SK-N-SH (cell line): ENCODE measurements around the gene SMAD2. TPM values are rescaled to one million over a fixed set of nuclear protein-coding genes. Genes with fewer than 3 reads are reported as not detected.

Experiments
- CTCF ChIA-PET: fragments of 300-600, 350-600 bp; formaldehyde crosslinking; extraction: SDS; loops from one replicate; lab custom pipeline; 2021; lab: Yijun Ruan, JAX
- POLR2A ChIA-PET: fragments of 350-600 bp; sonication (Branson Sonifier 250); formaldehyde crosslinking; extraction: SDS; loops from one replicate; lab custom pipeline; 2020; ENCODE audit warnings: antibody characterized with exemption, inconsistent platforms; lab: Yijun Ruan, JAX
- DNase-seq: peaks from one replicate; pipeline ENCODE4 v3.0.0; 2012
- H2AFZ ChIP-seq: fragments of 200-600 bp; sonication (generic); 2 replicates; pipeline ENCODE4 v1.8.1; 2016; ENCODE audit warnings: antibody characterized with exemption, mild to moderate bottlenecking, low read depth
- H3F3A ChIP-seq: fragments of 200-600 bp; sonication (generic); replicated peaks from 2 replicates; pipeline ENCODE3; 2016; ENCODE audit warnings: antibody characterized with exemption, mild to moderate bottlenecking; ENCODE audit not compliant: insufficient read depth
- H3K27ac ChIP-seq, 2 experiments: fragments of 200-500 bp in 1 of 2; fragments of 200-600 bp in 1 of 2; sonication (Bioruptor generic) in 1 of 2; sonication (generic), shearing (Covaris generic) in 1 of 2; 2 replicates each; pipeline versions ENCODE4 v1.5.1 to v1.6.1; 2014 to 2016; ENCODE audit warnings: low read depth in 2 of 2, inconsistent platforms in 1 of 2, low read length in 1 of 2, mild to moderate bottlenecking in 1 of 2, mixed read lengths in 1 of 2
- H3K27me3 ChIP-seq: fragments of 200-600 bp; sonication (generic), shearing (Covaris generic); 2 replicates; pipeline ENCODE4 v1.6.1; 2016; ENCODE audit warnings: mixed run types; ENCODE audit not compliant: insufficient read depth
- H3K36me3 ChIP-seq, 2 experiments: fragments of 200-500 bp in 1 of 2; fragments of 200-600 bp in 1 of 2; sonication (Bioruptor generic) in 1 of 2; sonication (generic) in 1 of 2; replicated peaks in 1 of 2; 2 replicates each; pipeline versions ENCODE3 to v1.5.1; 2014 to 2016; ENCODE audit warnings: low read length in 1 of 2, mild to moderate bottlenecking in 1 of 2; ENCODE audit not compliant: insufficient read depth in 2 of 2, control insufficient read depth in 1 of 2
- H3K4me1 ChIP-seq, 2 experiments: fragments of 200-500 bp in 1 of 2; fragments of 200-600 bp in 1 of 2; sonication (Bioruptor generic) in 1 of 2; sonication (generic), shearing (Covaris generic) in 1 of 2; 2 replicates each; pipeline versions ENCODE4 v1.5.1 to v1.6.1; 2014 to 2016; ENCODE audit warnings: low read depth in 1 of 2, low read length in 1 of 2, mixed run types in 1 of 2; ENCODE audit not compliant: insufficient read depth in 2 of 2, control insufficient read depth in 1 of 2
- H3K4me2 ChIP-seq: fragments of 200-600 bp; sonication (generic), shearing (Covaris generic); 2 replicates; pipeline ENCODE4 v1.6.1; 2017; ENCODE audit warnings: mixed run types
- H3K4me3 ChIP-seq, 2 experiments: fragments of 200-500 bp in 1 of 2; fragments of 200-600 bp in 1 of 2; sonication (Bioruptor generic) in 1 of 2; sonication (generic), shearing (Covaris generic) in 1 of 2; 2 replicates each; pipeline versions ENCODE4 v1.5.1 to v1.8.1; 2014 to 2016; ENCODE audit warnings: low read depth in 2 of 2, inconsistent platforms in 1 of 2, low read length in 1 of 2, mild to moderate bottlenecking in 1 of 2, mixed read lengths in 1 of 2, moderate library complexity in 1 of 2
- H3K79me2 ChIP-seq: fragments of 200-600 bp; sonication (generic); 2 replicates; pipeline ENCODE4 v1.8.1; 2017; ENCODE audit warnings: mild to moderate bottlenecking; ENCODE audit not compliant: insufficient read depth
- H3K9ac ChIP-seq: fragments of 200-600 bp; sonication (generic); 2 replicates; pipeline ENCODE4 v1.6.1; 2017; ENCODE audit warnings: mixed run types
- H3K9me2 ChIP-seq: fragments of 200-600 bp; sonication (generic); 2 replicates; pipeline ENCODE4 v1.6.1; 2017; ENCODE audit warnings: mixed run types
- H3K9me3 ChIP-seq: fragments of 200-600 bp; sonication (generic); 2 replicates; pipeline ENCODE4 v1.6.1; 2017; ENCODE audit warnings: mixed run types, mild to moderate bottlenecking, moderate library complexity
- H4K20me1 ChIP-seq: fragments of 200-600 bp; sonication (generic); 2 replicates; pipeline ENCODE4 v1.6.1; 2017; ENCODE audit warnings: mild to moderate bottlenecking, mixed run types; ENCODE audit not compliant: insufficient read depth
- CTCF ChIP-seq: fragments of 200-600 bp; sonication (generic); IDR thresholded peaks from 2 replicates; pipeline ENCODE4 v1.6.1; 2017; ENCODE audit warnings: antibody characterized with exemption, mild to moderate bottlenecking, moderate library complexity
- EP300 ChIP-seq, 2 experiments: IDR thresholded peaks; 2 replicates each; pipeline versions ENCODE4 v1.4.0 to v1.6.1; 2012; ENCODE audit warnings: borderline replicate concordance in 1 of 2, low read depth in 1 of 2, low read length in 1 of 2
- EZH2phosphoT487 ChIP-seq: fragments of 200-600 bp; sonication (generic); IDR thresholded peaks from 2 replicates; pipeline ENCODE4 v1.6.1; 2017; ENCODE audit warnings: low read depth, mixed run types, mild to moderate bottlenecking, antibody characterized with exemption, moderate library complexity, borderline replicate concordance
- FOSL2 ChIP-seq: IDR thresholded peaks from 2 replicates; pipeline ENCODE4 v1.4.0; 2012; ENCODE audit warnings: low read depth, mild to moderate bottlenecking, moderate library complexity, borderline replicate concordance
- FOXJ3 ChIP-seq: sonication (generic); formaldehyde crosslinking; IDR thresholded peaks from 2 replicates; pipeline ENCODE4 v1.5.1; 2020; ENCODE audit warnings: mild to moderate bottlenecking, missing genetic modification reagents
- FOXM1 ChIP-seq: IDR thresholded peaks from 2 replicates; pipeline ENCODE4 v1.4.0; 2012; ENCODE audit warnings: low read depth, mild to moderate bottlenecking
- GABPA ChIP-seq: IDR thresholded peaks from 2 replicates; pipeline ENCODE4 v1.4.0; 2012; ENCODE audit warnings: low read depth, mild to moderate bottlenecking
- IRF3 ChIP-seq: fragments of 150-350 bp; IDR thresholded peaks from 2 replicates; pipeline ENCODE4 v1.6.1; 2016; ENCODE audit warnings: mild to moderate bottlenecking, low read depth, low read length
- MEF2A ChIP-seq: IDR thresholded peaks from 2 replicates; pipeline ENCODE4 v1.4.0; 2012; ENCODE audit warnings: low read depth, borderline replicate concordance
- NRF1 ChIP-seq: IDR thresholded peaks from 2 replicates; pipeline ENCODE4 v1.6.1; 2012; ENCODE audit warnings: low read depth, mild to moderate bottlenecking, low read length
- PBX3 ChIP-seq: IDR thresholded peaks from 2 replicates; pipeline ENCODE4; 2012
- RAD21 ChIP-seq: IDR thresholded peaks from 2 replicates; pipeline ENCODE4 v1.6.1; 2012; ENCODE audit warnings: mild to moderate bottlenecking, low read length
- RCOR1 ChIP-seq: fragments of 150-350 bp; IDR thresholded peaks from 2 replicates; pipeline ENCODE4 v1.6.1; 2017; ENCODE audit warnings: antibody characterized with exemption, low read length
- RXRA ChIP-seq: IDR thresholded peaks from 2 replicates; pipeline ENCODE4 v1.4.0; 2012; ENCODE audit warnings: low read depth, mild to moderate bottlenecking, borderline replicate concordance
- SIN3A ChIP-seq: IDR thresholded peaks from 2 replicates; pipeline ENCODE4 v1.6.1; 2012; ENCODE audit warnings: low read depth, mild to moderate bottlenecking, low read length, moderate library complexity, borderline replicate concordance
- SMC3 ChIP-seq: IDR thresholded peaks from 2 replicates; pipeline ENCODE4 v1.6.1; 2012; ENCODE audit warnings: low read depth, low read length, improper control_type of control experiment
- TCF12 ChIP-seq: IDR thresholded peaks from 2 replicates; pipeline ENCODE4 v1.4.0; 2012
- USF1 ChIP-seq: IDR thresholded peaks from 2 replicates; pipeline ENCODE4 v1.4.0; 2012; ENCODE audit warnings: low read depth, borderline replicate concordance
- WGBS: methylation state at CpG from one replicate; pipeline ENCODE4 v1.1.6; 2017; ENCODE audit warnings: low lambda C conversion rate; 5-methylcytosine and 5-hydroxymethylcytosine counted together
- polyA plus RNA-seq, 3 experiments: library from polyadenylated mRNA; depleted of rRNA; stranded (reverse); fragments of >200 nt; gene quantifications; 2 replicates each; pipeline ENCODE4 v1.2.3, GENCODE V29; 2012

The SMAD2 gene
- polyA plus RNA-seq, 1 of the 3 experiments (the other 2 are of a cell fraction), result 36.3 TPM

GRCh38 chr18:47970664-47971531, 40.4 kb upstream of the SMAD2 start:
- CTCF ChIA-PET, result no interaction called here
- Histone ChIP-seq H3K4me3 (no peak overlapping the region), H3K4me1 (peaks cover 0 to 4% of the 10 kb centered on the region in 2 experiments; a peak in 1 of 4 replicates), H4K20me1 (no peaks in the 10 kb centered on the region), H3K4me2 (no peak overlapping the region), H3K36me3 (no peaks in the 10 kb centered on the region), H2AFZ (no peak overlapping the region), H3K9ac (no peak overlapping the region), H3K9me2 (no peaks in the 10 kb centered on the region), H3K27ac (no peak overlapping the region), H3K27me3 (no peaks in the 10 kb centered on the region; the same call in 1 of the 2 replicates), H3K9me3 (no peaks in the 10 kb centered on the region), H3K79me2 (no peaks in the 10 kb centered on the region), H3F3A (no peaks in the 10 kb centered on the region)
- TF ChIP-seq MEF2A, result no peak
- TF ChIP-seq SMC3, result no peak
- no peak for TF ChIP-seq FOSL2
- TF ChIP-seq RCOR1, result no peak
- TF ChIP-seq FOXJ3 (CRISPR knock-in tag), result no peak
- TF ChIP-seq RAD21, result no peak
- TF ChIP-seq EP300 (IDR thresholded peaks at IDR 0.05; ENCODE audit: borderline replicate concordance in 1 of 2, low read depth in 1 of 2, low read length in 1 of 2), result no peak
- no peak for TF ChIP-seq RXRA
- no peak for DNase-seq
- whole genome bisulfite sequencing, result 68% methylated on average over 9 of the region's 9 CpGs
- POLR2A ChIA-PET, result interaction anchor here (0.6 kb wide), 1 partner anchor 37 kb away, joined by 3 read pairs; no protein-coding TSS in a partner anchor

- no peaks in the 10 kb centered on the region for H3K36me3 ChIP-seq
- no peak for DNase-seq
- TF ChIP-seq SIN3A (no peak), FOXM1 (no peak), TCF12 (no peak), IRF3 (no peak), PBX3 (no peak), EZH2phosphoT487 (no peak), FOXJ3 (CRISPR knock-in tag) (no peak), CTCF (no peak), NRF1 (no peak), USF1 (no peak), RCOR1 (no peak), RXRA (no peak), GABPA (no peak)
These were observed 39.4 kb upstream of the SMAD2 start for GRCh38 chr18:47969816-47970215.

More at GRCh38 chr18:47969816-47970215, 39.4 kb upstream of the SMAD2 start:
- POLR2A ChIA-PET, result no interaction called here
- no peaks in the 10 kb centered on the region for H3K79me2 ChIP-seq
- H3K9ac ChIP-seq, result no peak overlapping the region
- no peaks in the 10 kb centered on the region for H3F3A ChIP-seq
- no peaks in the 10 kb centered on the region for H3K9me2 ChIP-seq
- no peaks in the 10 kb centered on the region for H3K9me3 ChIP-seq
- no peak overlapping the region for H3K4me3 ChIP-seq
- 70% methylated on average over 4 of the region's 4 CpGs for WGBS
- no peak overlapping the region for H3K4me2 ChIP-seq
- H3K27ac ChIP-seq, result no peak overlapping the region
- no peaks in the 10 kb centered on the region; the same call in 1 of the 2 replicates for H3K27me3 ChIP-seq
- CTCF ChIA-PET, result no interaction called here
- H2AFZ ChIP-seq, result no peak overlapping the region
- H4K20me1 ChIP-seq, result no peaks in the 10 kb centered on the region
- H3K4me1 ChIP-seq, result no peaks in the 10 kb centered on the region
